DOHH2 (cell line): Measurements from ENCODE around the gene RNF215.

Experiments used
- H3F3A ChIP-seq: fragments of 200-600 bp; sonication (generic), shearing (Covaris generic); 2 replicates; pipeline ENCODE4 v1.6.0; 2016; ENCODE audit warnings: antibody characterized with exemption, mild to moderate bottlenecking; ENCODE audit not compliant: control insufficient read depth, insufficient read depth
- H3K27ac ChIP-seq: fragments of 200-600 bp; sonication (generic); 2 replicates; pipeline ENCODE4 v1.5.1; 2014; ENCODE audit warnings: low read depth, mild to moderate bottlenecking, low read length, moderate library complexity
- H3K27me3 ChIP-seq: fragments of 200-600 bp; sonication (generic); 2 replicates; pipeline ENCODE4 v1.6.1; 2014; ENCODE audit warnings: mild to moderate bottlenecking, low read length, mixed read lengths; ENCODE audit not compliant: control insufficient read depth
- H3K36me3 ChIP-seq: fragments of 200-600 bp; sonication (generic); 2 replicates; pipeline ENCODE4 v1.6.1; 2014; ENCODE audit warnings: mild to moderate bottlenecking, low read length, moderate library complexity, mixed read lengths; ENCODE audit not compliant: control insufficient read depth
- H3K4me1 ChIP-seq: fragments of 200-600 bp; sonication (generic); 2 replicates; pipeline ENCODE4 v1.6.1; 2014; ENCODE audit warnings: mild to moderate bottlenecking, low read length, mixed read lengths; ENCODE audit not compliant: control insufficient read depth
- H3K4me2 ChIP-seq: fragments of 200-600 bp; sonication (generic); 2 replicates; pipeline ENCODE4 v1.6.0; 2014; ENCODE audit warnings: mild to moderate bottlenecking, low read length, moderate library complexity
- H3K4me3 ChIP-seq: fragments of 200-600 bp; sonication (generic); 2 replicates; pipeline ENCODE4 v1.5.1; 2014; ENCODE audit warnings: mild to moderate bottlenecking, low read length, mixed read lengths
- H3K79me2 ChIP-seq: fragments of 200-600 bp; sonication (generic); 2 replicates; pipeline ENCODE4 v1.6.1; 2014; ENCODE audit warnings: mild to moderate bottlenecking, low read length, mixed read lengths; ENCODE audit not compliant: control insufficient read depth
- H3K9me2 ChIP-seq: fragments of 200-600 bp; sonication (generic); replicated peaks from 2 replicates; pipeline ENCODE4 v1.6.1; 2014; ENCODE audit warnings: mild to moderate bottlenecking, low read length, mixed read lengths; ENCODE audit not compliant: control insufficient read depth
- H3K9me3 ChIP-seq: fragments of 200-600 bp; sonication (generic); 2 replicates; pipeline ENCODE4 v1.6.1; 2014; ENCODE audit warnings: antibody characterized with exemption, low read length, mixed read lengths; ENCODE audit not compliant: control insufficient read depth, insufficient read depth
- H4K20me1 ChIP-seq: fragments of 200-600 bp; sonication (generic); 2 replicates; pipeline ENCODE4 v1.6.0; 2014; ENCODE audit warnings: low read depth, mild to moderate bottlenecking, antibody characterized with exemption, low read length, moderate library complexity; ENCODE audit not compliant: control insufficient read depth, insufficient read depth
- EZH2phosphoT487 ChIP-seq: fragments of 200-600 bp; sonication (generic); IDR thresholded peaks from 2 replicates; pipeline ENCODE4 v1.6.1; 2017; ENCODE audit warnings: borderline replicate concordance, mild to moderate bottlenecking, antibody characterized with exemption, low read length, moderate library complexity, mixed read lengths
- TF ChIP-seq, protein P1 (sequence below): fragments of 200-600 bp; sonication (generic); IDR thresholded peaks from one replicate; pipeline ENCODE4 v1.5.1; 2014; ENCODE audit warnings: antibody characterized with exemption, mild to moderate bottlenecking, low read depth, low read length; ENCODE audit not compliant: poor library complexity, severe bottlenecking

Gene RNF215

DNA sequence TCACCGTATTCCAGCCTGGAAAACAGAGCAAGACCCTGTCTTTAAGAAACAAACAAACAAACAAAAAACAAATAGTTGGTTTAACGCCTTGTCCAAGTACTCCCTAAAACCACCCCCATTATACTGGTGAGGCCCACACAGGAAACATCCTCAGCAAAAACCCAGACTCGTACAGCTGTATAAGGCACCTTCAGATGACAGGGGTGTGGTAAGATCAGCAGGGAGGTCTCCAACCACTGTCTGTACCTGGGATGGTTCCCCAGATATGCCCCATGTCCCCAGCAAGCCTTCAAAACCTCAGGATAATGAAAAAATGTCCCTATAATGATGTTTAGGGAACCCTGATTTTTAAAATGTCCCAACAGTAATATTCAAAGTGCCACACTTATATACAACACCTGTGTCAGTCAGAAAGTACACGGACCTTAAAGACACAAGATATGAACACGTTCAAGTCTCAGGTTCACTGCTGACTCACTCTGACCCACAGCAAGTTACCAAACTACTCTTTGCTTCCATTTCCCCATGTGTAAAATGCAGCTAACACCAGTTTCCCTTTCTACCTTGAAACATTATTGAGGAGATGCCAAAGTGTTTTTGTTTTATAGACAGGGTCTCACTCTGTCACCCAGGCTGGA is 39.8 kb downstream of the RNF215 start:
- peaks cover 47% of the 10 kb centered on the region for H3K79me2 ChIP-seq
- H3K27ac ChIP-seq: no peak overlapping the region
- no peak for TF ChIP-seq EZH2phosphoT487
- TF ChIP-seq, protein P1, sequence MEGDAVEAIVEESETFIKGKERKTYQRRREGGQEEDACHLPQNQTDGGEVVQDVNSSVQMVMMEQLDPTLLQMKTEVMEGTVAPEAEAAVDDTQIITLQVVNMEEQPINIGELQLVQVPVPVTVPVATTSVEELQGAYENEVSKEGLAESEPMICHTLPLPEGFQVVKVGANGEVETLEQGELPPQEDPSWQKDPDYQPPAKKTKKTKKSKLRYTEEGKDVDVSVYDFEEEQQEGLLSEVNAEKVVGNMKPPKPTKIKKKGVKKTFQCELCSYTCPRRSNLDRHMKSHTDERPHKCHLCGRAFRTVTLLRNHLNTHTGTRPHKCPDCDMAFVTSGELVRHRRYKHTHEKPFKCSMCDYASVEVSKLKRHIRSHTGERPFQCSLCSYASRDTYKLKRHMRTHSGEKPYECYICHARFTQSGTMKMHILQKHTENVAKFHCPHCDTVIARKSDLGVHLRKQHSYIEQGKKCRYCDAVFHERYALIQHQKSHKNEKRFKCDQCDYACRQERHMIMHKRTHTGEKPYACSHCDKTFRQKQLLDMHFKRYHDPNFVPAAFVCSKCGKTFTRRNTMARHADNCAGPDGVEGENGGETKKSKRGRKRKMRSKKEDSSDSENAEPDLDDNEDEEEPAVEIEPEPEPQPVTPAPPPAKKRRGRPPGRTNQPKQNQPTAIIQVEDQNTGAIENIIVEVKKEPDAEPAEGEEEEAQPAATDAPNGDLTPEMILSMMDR: no peak
- H3F3A ChIP-seq: no peaks in the 10 kb centered on the region
- no peak overlapping the region for H3K4me3 ChIP-seq
- no peaks in the 10 kb centered on the region for H3K4me1 ChIP-seq
- no peaks in the 10 kb centered on the region for H3K9me2 ChIP-seq
- H4K20me1 ChIP-seq: no peaks in the 10 kb centered on the region; the same call in 1 of the 2 replicates
- no peaks in the 10 kb centered on the region for H3K27me3 ChIP-seq
- no peak overlapping the region for H3K4me2 ChIP-seq
- no peaks in the 10 kb centered on the region for H3K9me3 ChIP-seq
- peaks cover 94% of the 10 kb centered on the region for H3K36me3 ChIP-seq

DNA sequence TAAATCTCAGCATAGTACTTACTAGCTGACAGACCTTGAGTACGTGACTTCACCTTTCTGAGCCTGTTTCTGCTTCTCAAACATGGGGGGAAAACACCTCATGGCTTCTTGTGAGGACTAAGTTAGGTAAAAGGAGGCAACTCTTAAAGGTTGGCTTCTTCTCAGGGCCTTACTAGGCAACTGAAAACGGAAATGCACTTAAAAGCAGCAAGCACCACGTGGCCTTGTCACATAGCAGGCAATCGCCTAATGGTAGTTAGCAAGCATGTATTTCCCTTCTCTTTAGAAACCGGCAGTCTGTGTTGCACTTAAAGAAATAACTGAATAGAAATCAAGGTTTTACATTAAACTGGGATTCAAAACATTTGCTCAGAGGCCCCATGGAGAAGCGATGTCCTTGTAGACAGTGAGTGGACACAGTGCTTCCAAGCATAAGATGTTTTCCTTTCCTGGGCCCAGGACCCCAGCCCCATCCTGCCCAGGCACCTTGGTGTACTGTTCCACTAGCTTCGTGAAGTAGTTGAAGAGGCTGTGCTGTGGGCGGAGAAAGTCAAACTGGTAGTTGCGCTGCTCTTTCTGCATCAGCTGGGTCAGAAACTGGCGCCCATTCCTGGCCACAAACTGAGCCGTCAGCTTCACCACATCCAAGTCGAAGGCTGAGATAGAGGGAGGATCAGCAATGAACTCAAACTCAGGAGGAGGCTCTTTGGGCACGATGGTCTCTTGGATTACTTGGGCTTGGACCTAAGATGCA is 42.6 kb downstream of the RNF215 start:
- no peaks in the 10 kb centered on the region for H3K27me3 ChIP-seq
- peaks cover 22% of the 10 kb centered on the region for H3K79me2 ChIP-seq
- H3K36me3 ChIP-seq: peaks cover 97% of the 10 kb centered on the region
- no peak overlapping the region for H3K27ac ChIP-seq
- TF ChIP-seq, protein P1: no peak
- TF ChIP-seq EZH2phosphoT487: no peak
- H3K9me3 ChIP-seq: no peaks in the 10 kb centered on the region
- H3K4me3 ChIP-seq: no peak overlapping the region
- H3K4me2 ChIP-seq: no peak overlapping the region
- H3K9me2 ChIP-seq: no peaks in the 10 kb centered on the region
- no peaks in the 10 kb centered on the region for H3K4me1 ChIP-seq
- no peaks in the 10 kb centered on the region; the same call in 1 of the 2 replicates for H4K20me1 ChIP-seq
- no peaks in the 10 kb centered on the region for H3F3A ChIP-seq

DNA sequence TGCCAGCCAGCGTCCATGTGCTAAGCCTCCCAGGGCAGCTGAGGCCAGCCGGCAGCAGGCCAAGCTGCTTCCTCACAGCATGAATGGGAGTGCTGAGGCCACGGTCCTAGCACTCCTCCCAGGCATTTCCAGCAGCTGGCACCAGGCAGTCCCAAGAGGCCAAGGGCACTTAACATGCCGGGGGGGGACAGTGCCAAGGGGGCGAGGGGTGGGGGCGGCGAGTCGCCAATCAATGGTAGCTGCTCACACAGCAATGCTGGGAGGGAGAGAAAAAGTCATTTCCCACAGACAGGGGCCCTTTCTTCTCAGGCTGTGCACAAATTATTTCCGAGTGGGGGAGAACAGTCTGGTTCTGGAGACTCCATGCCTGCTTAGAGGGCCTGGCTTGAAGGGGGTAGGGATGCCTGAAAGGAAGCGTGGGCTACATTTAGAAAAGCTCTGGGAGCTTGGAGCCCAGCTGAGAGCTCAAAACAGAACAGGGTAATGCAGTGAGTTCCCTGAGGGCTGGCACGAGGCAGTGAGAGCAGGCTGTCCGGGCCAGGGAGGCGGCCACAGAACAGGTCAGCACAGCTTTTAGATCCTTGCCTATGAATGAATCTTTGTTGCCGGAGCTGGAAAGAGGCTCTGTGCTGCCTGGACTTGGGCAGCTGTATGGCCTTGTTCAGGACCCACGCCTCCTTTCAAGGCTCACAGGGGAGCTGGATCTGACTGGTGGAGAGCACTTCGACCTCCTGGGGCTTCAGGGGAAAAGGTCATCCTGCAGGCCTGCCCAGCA is 46.1 kb downstream of the RNF215 start:
- no peak overlapping the region for H3K4me2 ChIP-seq
- no peaks in the 10 kb centered on the region for H3K4me1 ChIP-seq
- no peaks in the 10 kb centered on the region for H3K9me3 ChIP-seq
- no peaks in the 10 kb centered on the region for H3K27me3 ChIP-seq
- no peaks in the 10 kb centered on the region for H3K9me2 ChIP-seq
- H3K4me3 ChIP-seq: no peak overlapping the region
- no peaks in the 10 kb centered on the region for H3K79me2 ChIP-seq
- no peak overlapping the region for H3K27ac ChIP-seq
- TF ChIP-seq, protein P1: no peak
- no peak for TF ChIP-seq EZH2phosphoT487
- no peaks in the 10 kb centered on the region for H3F3A ChIP-seq
- peaks cover 98% of the 10 kb centered on the region for H3K36me3 ChIP-seq
- H4K20me1 ChIP-seq: no peaks in the 10 kb centered on the region; the same call in 1 of the 2 replicates
